K562 (cell line): ENCODE data around the gene R3HDM1.

Source experiments
- ETV5 ChIP-seq: sonication (generic); formaldehyde crosslinking; IDR thresholded peaks from 2 replicates; pipeline ENCODE4 v1.4.0; 2020; ENCODE audit warnings: low read depth, mild to moderate bottlenecking, missing genetic modification reagents
- FOXJ3 ChIP-seq: sonication (generic); formaldehyde crosslinking; IDR thresholded peaks from 2 replicates; pipeline ENCODE4 v1.4.0; 2020; ENCODE audit warnings: mild to moderate bottlenecking, missing genetic modification reagents
- NBN ChIP-seq: fragments of 450-650 bp; IDR thresholded peaks from 2 replicates; pipeline ENCODE4 v1.6.1; 2016; ENCODE audit warnings: low read depth, mild to moderate bottlenecking
- NFIC ChIP-seq: fragments of 450-650 bp; IDR thresholded peaks from 2 replicates; pipeline ENCODE4 v1.6.1; 2017; ENCODE audit warnings: mild to moderate bottlenecking, inconsistent platforms
- PHF8 ChIP-seq: fragments of 200-600 bp; sonication (generic); IDR thresholded peaks from 2 replicates; pipeline ENCODE4 v1.6.1; 2012; ENCODE audit warnings: mixed run types, mild to moderate bottlenecking, inconsistent platforms, low read length, moderate library complexity, borderline replicate concordance
- PML ChIP-seq: IDR thresholded peaks from 2 replicates; pipeline ENCODE4 v1.6.1; 2012; ENCODE audit warnings: low read length, inconsistent platforms
- RCOR1 ChIP-seq, 2 experiments: IDR thresholded peaks; 2 replicates each; pipeline ENCODE4 v1.6.1; 2012; ENCODE audit warnings: low read depth in 2 of 2, low read length in 2 of 2, borderline replicate concordance in 1 of 2, improper control_type of control experiment in 1 of 2
- TAF1 ChIP-seq: IDR thresholded peaks from 2 replicates; pipeline ENCODE4 v1.6.1; 2011; ENCODE audit warnings: mild to moderate bottlenecking, low read length, moderate library complexity; ENCODE audit not compliant: insufficient read depth, control insufficient read depth, severe bottlenecking; ENCODE audit errors: extremely low read depth
- TRIM24 ChIP-seq, 2 experiments: fragments of 450-650 bp; IDR thresholded peaks; 2 replicates each; pipeline ENCODE4 v1.6.1; 2016
- TF ChIP-seq, protein P1 (sequence below), 3 experiments: IDR thresholded peaks in 2 of 3; conservative IDR thresholded peaks in 1 of 3; 2 replicates each; pipeline ENCODE4 v1.5.1; 2011 to 2012; ENCODE audit warnings: low read length in 3 of 3, mild to moderate bottlenecking in 3 of 3, control low read depth in 2 of 3, improper control_type of control experiment in 1 of 3, inconsistent platforms in 1 of 3, low read depth in 1 of 3, mixed read lengths in 1 of 3, moderate library complexity in 1 of 3; ENCODE audit not compliant: insufficient read depth in 2 of 3
- TF ChIP-seq, protein P2 (sequence below): fragments of 250-450 bp; sonication (Bioruptor Pico); IDR thresholded peaks from 2 replicates; pipeline ENCODE4 v1.5.0; 2021

DNA sequence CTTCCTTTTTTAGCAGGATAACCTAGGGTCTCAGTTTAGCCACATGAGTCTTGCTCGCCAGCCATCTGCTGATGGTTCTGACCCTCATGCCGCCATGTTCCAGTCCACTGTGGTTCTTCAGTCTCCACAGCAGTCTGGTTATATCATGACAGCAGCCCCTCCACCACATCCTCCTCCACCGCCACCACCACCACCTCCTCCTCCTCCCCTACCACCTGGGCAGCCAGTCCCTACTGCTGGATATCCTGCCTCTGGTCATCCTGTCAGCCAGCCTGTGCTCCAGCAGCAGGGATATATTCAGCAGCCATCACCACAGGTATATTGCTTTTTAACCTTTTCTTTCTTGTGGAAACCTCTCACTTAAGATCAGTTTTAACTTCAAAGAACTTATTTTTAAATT, 120.4 kb downstream of the R3HDM1 start:
- TF ChIP-seq NBN (no peak), TAF1 (no peak), FOXJ3 (no peak), PML (no peak), ETV5 (CRISPR knock-in tag) (no peak), TRIM24 (IDR thresholded peaks at IDR 0.05) (no peak), NFIC (no peak), PHF8 (no peak), RCOR1 (IDR thresholded peaks at IDR 0.05; ENCODE audit: borderline replicate concordance in 1 of 2, low read depth in 2 of 2, low read length in 2 of 2) (no peak)
- TF ChIP-seq, protein P1, sequence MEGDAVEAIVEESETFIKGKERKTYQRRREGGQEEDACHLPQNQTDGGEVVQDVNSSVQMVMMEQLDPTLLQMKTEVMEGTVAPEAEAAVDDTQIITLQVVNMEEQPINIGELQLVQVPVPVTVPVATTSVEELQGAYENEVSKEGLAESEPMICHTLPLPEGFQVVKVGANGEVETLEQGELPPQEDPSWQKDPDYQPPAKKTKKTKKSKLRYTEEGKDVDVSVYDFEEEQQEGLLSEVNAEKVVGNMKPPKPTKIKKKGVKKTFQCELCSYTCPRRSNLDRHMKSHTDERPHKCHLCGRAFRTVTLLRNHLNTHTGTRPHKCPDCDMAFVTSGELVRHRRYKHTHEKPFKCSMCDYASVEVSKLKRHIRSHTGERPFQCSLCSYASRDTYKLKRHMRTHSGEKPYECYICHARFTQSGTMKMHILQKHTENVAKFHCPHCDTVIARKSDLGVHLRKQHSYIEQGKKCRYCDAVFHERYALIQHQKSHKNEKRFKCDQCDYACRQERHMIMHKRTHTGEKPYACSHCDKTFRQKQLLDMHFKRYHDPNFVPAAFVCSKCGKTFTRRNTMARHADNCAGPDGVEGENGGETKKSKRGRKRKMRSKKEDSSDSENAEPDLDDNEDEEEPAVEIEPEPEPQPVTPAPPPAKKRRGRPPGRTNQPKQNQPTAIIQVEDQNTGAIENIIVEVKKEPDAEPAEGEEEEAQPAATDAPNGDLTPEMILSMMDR (IDR thresholded peaks at IDR 0.05 in 2 of 3, conservative IDR thresholded peaks at IDR 0.05 in 1 of 3; ENCODE audit: insufficient read depth in 2 of 3, low read depth in 1 of 3, low read length in 3 of 3) = no peak
- TF ChIP-seq, protein P2, sequence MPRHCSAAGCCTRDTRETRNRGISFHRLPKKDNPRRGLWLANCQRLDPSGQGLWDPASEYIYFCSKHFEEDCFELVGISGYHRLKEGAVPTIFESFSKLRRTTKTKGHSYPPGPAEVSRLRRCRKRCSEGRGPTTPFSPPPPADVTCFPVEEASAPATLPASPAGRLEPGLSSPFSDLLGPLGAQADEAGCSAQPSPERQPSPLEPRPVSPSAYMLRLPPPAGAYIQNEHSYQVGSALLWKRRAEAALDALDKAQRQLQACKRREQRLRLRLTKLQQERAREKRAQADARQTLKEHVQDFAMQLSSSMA (CRISPR knock-in tag) = no peak
